22Rv1 (cell line): ENCODE measurements around the gene FXYD2.

Source experiments
- ZFX ChIP-seq: fragments of 450-650 bp; IDR thresholded peaks from 2 replicates; pipeline ENCODE4 v1.6.1; 2017; ENCODE audit warnings: antibody characterized with exemption, borderline replicate concordance
- TF ChIP-seq, protein P1 (sequence below): fragments of 450-650 bp; IDR thresholded peaks from 2 replicates; pipeline ENCODE4 v1.5.1; 2017; ENCODE audit warnings: mild to moderate bottlenecking

GRCh38 chr11:117793583-117793982 is 31.0 kb downstream of the FXYD2 start:
- TF ChIP-seq, protein P1, sequence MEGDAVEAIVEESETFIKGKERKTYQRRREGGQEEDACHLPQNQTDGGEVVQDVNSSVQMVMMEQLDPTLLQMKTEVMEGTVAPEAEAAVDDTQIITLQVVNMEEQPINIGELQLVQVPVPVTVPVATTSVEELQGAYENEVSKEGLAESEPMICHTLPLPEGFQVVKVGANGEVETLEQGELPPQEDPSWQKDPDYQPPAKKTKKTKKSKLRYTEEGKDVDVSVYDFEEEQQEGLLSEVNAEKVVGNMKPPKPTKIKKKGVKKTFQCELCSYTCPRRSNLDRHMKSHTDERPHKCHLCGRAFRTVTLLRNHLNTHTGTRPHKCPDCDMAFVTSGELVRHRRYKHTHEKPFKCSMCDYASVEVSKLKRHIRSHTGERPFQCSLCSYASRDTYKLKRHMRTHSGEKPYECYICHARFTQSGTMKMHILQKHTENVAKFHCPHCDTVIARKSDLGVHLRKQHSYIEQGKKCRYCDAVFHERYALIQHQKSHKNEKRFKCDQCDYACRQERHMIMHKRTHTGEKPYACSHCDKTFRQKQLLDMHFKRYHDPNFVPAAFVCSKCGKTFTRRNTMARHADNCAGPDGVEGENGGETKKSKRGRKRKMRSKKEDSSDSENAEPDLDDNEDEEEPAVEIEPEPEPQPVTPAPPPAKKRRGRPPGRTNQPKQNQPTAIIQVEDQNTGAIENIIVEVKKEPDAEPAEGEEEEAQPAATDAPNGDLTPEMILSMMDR, result no peak
- TF ChIP-seq ZFX, result no peak
